Trophoblast cell (in vitro differentiated cells and primary cell): Measurements from ENCODE around the gene PACS1.

Experiments used
- DNase-seq, 2 donors: peaks; one replicate each; pipeline ENCODE4 v3.0.0-alpha.2; 2016
- H2AFZ ChIP-seq: 2 replicates; pipeline ENCODE4 v1.6.1; 2013; ENCODE audit warnings: low read length, moderate library complexity, mild to moderate bottlenecking; ENCODE audit not compliant: insufficient read depth, poor library complexity
- H2AK5ac ChIP-seq: 2 replicates; pipeline ENCODE4 v1.6.1; 2013; ENCODE audit warnings: mild to moderate bottlenecking, low read length
- H2BK120ac ChIP-seq: 2 replicates; pipeline ENCODE4 v1.6.1; 2013; ENCODE audit warnings: low read length, mild to moderate bottlenecking, moderate library complexity; ENCODE audit not compliant: insufficient read depth, poor library complexity
- H2BK12ac ChIP-seq: 2 replicates; pipeline ENCODE4 v1.6.1; 2013; ENCODE audit warnings: mild to moderate bottlenecking, low read length, moderate library complexity
- H2BK5ac ChIP-seq: 2 replicates; pipeline ENCODE4 v1.6.1; 2013; ENCODE audit warnings: low read length, low read depth, moderate library complexity, mild to moderate bottlenecking; ENCODE audit not compliant: poor library complexity
- H3K14ac ChIP-seq: 2 replicates; pipeline ENCODE4 v1.6.1; 2013; ENCODE audit warnings: mild to moderate bottlenecking, low read length
- H3K18ac ChIP-seq: 2 replicates; pipeline ENCODE4 v1.6.1; 2013; ENCODE audit warnings: mild to moderate bottlenecking, low read length
- H3K23ac ChIP-seq: 2 replicates; pipeline ENCODE4 v1.6.1; 2013; ENCODE audit warnings: low read length
- H3K27ac ChIP-seq: 2 replicates; pipeline ENCODE4 v1.5.1; 2013; ENCODE audit warnings: low read depth, mild to moderate bottlenecking, inconsistent platforms, low read length, moderate library complexity
- H3K27me3 ChIP-seq: 2 replicates; pipeline ENCODE4 v1.6.1; 2013; ENCODE audit warnings: inconsistent platforms, mild to moderate bottlenecking, low read length, moderate library complexity; ENCODE audit not compliant: insufficient read depth
- H3K36me3 ChIP-seq, 2 experiments: 1 replicate in 1 of 2; 2 replicates in 1 of 2; pipeline ENCODE4 v1.6.1; 2013; ENCODE audit warnings: low read length in 2 of 2, mild to moderate bottlenecking in 2 of 2, moderate library complexity in 1 of 2; ENCODE audit not compliant: insufficient read depth in 2 of 2, control insufficient read depth in 1 of 2
- H3K4ac ChIP-seq: 2 replicates; pipeline ENCODE4 v1.6.1; 2013; ENCODE audit warnings: low read depth, mild to moderate bottlenecking, low read length, moderate library complexity
- H3K4me1 ChIP-seq, 2 experiments: 1 replicate in 1 of 2; 2 replicates in 1 of 2; pipeline ENCODE4 v1.6.1; 2013; ENCODE audit warnings: low read length in 2 of 2, mild to moderate bottlenecking in 2 of 2, moderate library complexity in 1 of 2; ENCODE audit not compliant: insufficient read depth in 2 of 2, control insufficient read depth in 1 of 2
- H3K4me2 ChIP-seq: 2 replicates; pipeline ENCODE4 v1.6.1; 2013; ENCODE audit warnings: inconsistent platforms, mild to moderate bottlenecking, low read length, moderate library complexity
- H3K4me3 ChIP-seq: 2 replicates; pipeline ENCODE4 v1.5.1; 2013; ENCODE audit warnings: mild to moderate bottlenecking, low read depth, low read length, inconsistent platforms
- H3K79me1 ChIP-seq: one replicate; pipeline ENCODE4 v1.6.1; 2013; ENCODE audit warnings: low read length
- H3K79me2 ChIP-seq: 2 replicates; pipeline ENCODE4 v1.6.1; 2013; ENCODE audit warnings: low read length, mild to moderate bottlenecking; ENCODE audit not compliant: control insufficient read depth, insufficient read depth, poor library complexity
- H3K9ac ChIP-seq: 2 replicates; pipeline ENCODE4 v1.6.1; 2013; ENCODE audit warnings: mild to moderate bottlenecking, low read length
- H3K9me3 ChIP-seq: 2 replicates; pipeline ENCODE4 v1.6.1; 2013; ENCODE audit warnings: low read depth, mild to moderate bottlenecking, control low read depth, inconsistent platforms, low read length; ENCODE audit not compliant: insufficient read depth
- H4K12ac ChIP-seq: 2 replicates; pipeline ENCODE4 v1.6.1; 2013; ENCODE audit warnings: low read depth, mild to moderate bottlenecking, low read length, moderate library complexity
- H4K8ac ChIP-seq: 2 replicates; pipeline ENCODE4 v1.6.1; 2013; ENCODE audit warnings: low read depth, mild to moderate bottlenecking, low read length, moderate library complexity
- H4K91ac ChIP-seq: one replicate; pipeline ENCODE4 v1.6.1; 2013; ENCODE audit warnings: low read depth, mild to moderate bottlenecking, low read length, moderate library complexity
- WGBS: extraction: QIAGEN DNeasy Blood & Tissue Kit; methylation state at CpG from one replicate; pipeline ENCODE4 v1.1.7; 2013; ENCODE audit warnings: missing lambda C conversion rate; ENCODE audit not compliant: insufficient read length, insufficient coverage; ENCODE audit errors: extremely low coverage; 5-methylcytosine and 5-hydroxymethylcytosine counted together

PACS1 gene

DNA sequence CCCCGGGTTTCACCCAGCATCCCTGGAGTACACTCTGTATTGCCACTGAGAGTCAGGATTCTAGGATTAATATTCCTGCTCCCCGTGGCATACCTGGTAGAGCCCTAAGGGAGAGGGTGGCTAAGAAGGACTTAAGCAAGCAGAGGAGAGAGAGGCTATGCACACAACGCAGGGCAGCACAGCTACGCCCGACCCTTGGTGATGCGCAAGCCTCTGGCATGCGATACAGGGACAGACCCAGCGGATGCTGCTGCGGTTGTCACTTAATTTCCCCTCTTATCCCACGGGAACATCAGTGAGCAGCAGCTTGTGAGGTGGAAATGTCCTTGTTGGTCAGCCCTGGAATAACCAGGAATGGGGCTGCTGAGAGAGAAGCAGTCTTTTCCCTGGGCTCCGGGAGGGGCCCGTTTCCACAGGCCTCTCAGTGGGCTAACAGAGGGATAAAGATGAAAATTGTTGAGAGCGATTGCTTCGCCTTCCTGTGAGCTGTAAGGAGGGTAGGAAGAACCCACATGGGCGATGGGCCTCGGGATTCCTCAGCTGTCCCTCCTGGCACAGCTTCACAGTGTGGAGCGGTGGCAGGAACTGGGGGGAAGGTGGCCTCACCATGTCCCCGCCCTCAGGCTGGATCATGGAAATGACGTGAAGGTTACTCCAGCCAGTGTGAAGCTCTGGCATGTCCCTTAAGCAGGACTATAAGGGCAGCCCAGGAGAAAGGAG, 149.9 kb downstream of the PACS1 start:
- Histone ChIP-seq H2BK5ac (no peak overlapping the region), H3K4me3 (no peak overlapping the region), H4K91ac (no peak overlapping the region), H3K27ac (no peak overlapping the region), H3K27me3 (no peaks in the 10 kb centered on the region), H3K23ac (no peak overlapping the region), H3K36me3 (peaks cover 51 to 72% of the 10 kb centered on the region in 2 experiments), H3K14ac (no peak overlapping the region), H3K4me1 (no peaks in the 10 kb centered on the region), H3K4ac (no peak overlapping the region), H2AFZ (no peak overlapping the region), H2BK12ac (no peak overlapping the region), H3K4me2 (no peak overlapping the region), H3K79me1 (no peaks in the 10 kb centered on the region), H2BK120ac (no peak overlapping the region), H2AK5ac (no peak overlapping the region), H3K9me3 (no peaks in the 10 kb centered on the region), H3K18ac (no peak overlapping the region), H3K79me2 (no peaks in the 10 kb centered on the region), H4K12ac (no peak overlapping the region), H4K8ac (no peak overlapping the region), H3K9ac (peak overlapping the region; percentile 14)
- DNase-seq = no peak
- WGBS = no CpG with 5 or more reads among the region's 19 CpGs

DNA sequence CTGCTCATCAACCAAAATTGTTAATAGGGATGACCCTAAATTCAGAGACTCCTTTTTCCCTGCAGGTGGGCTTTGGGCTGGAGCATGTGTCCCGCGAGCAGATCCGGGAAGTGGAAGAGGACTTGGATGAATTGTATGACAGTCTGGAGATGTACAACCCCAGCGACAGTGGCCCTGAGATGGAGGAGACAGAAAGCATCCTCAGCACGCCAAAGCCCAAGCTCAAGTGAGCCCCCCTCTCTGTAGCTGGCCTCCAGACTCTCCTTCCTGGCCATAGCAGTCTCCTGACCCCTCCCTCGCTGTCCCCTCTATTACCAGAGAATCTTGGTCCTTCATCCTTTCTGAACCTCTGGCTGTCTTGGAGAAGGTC, 150.5 kb downstream of the PACS1 start:
- H2BK5ac ChIP-seq = no peak overlapping the region
- no peak overlapping the region for H2AK5ac ChIP-seq
- H3K4ac ChIP-seq = no peak overlapping the region
- no peak overlapping the region for H3K27ac ChIP-seq
- H3K23ac ChIP-seq = no peak overlapping the region
- H3K79me2 ChIP-seq = no peaks in the 10 kb centered on the region
- no CpG with 5 or more reads among the region's 6 CpGs for WGBS
- H4K8ac ChIP-seq = no peak overlapping the region
- no peak overlapping the region for H3K14ac ChIP-seq
- H3K4me1 ChIP-seq = no peaks in the 10 kb centered on the region
- H2BK120ac ChIP-seq = no peak overlapping the region
- no peak overlapping the region for H4K12ac ChIP-seq
- no peak overlapping the region for H3K9ac ChIP-seq
- no peak for DNase-seq
- H3K36me3 ChIP-seq = peaks cover 49 to 69% of the 10 kb centered on the region in 2 experiments
- no peak overlapping the region for H4K91ac ChIP-seq
- no peak overlapping the region for H3K4me3 ChIP-seq
- no peaks in the 10 kb centered on the region for H3K9me3 ChIP-seq
- no peak overlapping the region for H2BK12ac ChIP-seq
- no peak overlapping the region for H2AFZ ChIP-seq
- no peaks in the 10 kb centered on the region for H3K27me3 ChIP-seq
- H3K18ac ChIP-seq = no peak overlapping the region
- H3K4me2 ChIP-seq = no peak overlapping the region
- no peaks in the 10 kb centered on the region for H3K79me1 ChIP-seq

GRCh38 chr11:66221012-66221411, 150.9 kb downstream of the PACS1 start:
- Histone ChIP-seq H3K18ac (no peak overlapping the region), H2BK120ac (no peak overlapping the region), H4K12ac (no peak overlapping the region), H3K79me2 (no peaks in the 10 kb centered on the region), H3K4me2 (no peak overlapping the region), H4K91ac (no peak overlapping the region), H3K23ac (no peak overlapping the region), H3K79me1 (no peaks in the 10 kb centered on the region), H3K36me3 (peaks cover 50 to 67% of the 10 kb centered on the region in 2 experiments), H3K14ac (no peak overlapping the region), H3K4me3 (no peak overlapping the region), H3K27me3 (no peaks in the 10 kb centered on the region), H3K4me1 (no peaks in the 10 kb centered on the region), H3K9ac (no peak overlapping the region), H4K8ac (no peak overlapping the region), H2BK12ac (no peak overlapping the region), H2AK5ac (no peak overlapping the region), H3K27ac (no peak overlapping the region), H3K9me3 (no peaks in the 10 kb centered on the region), H2AFZ (no peak overlapping the region), H2BK5ac (no peak overlapping the region), H3K4ac (no peak overlapping the region)
- no CpG with 5 or more reads among the region's 13 CpGs for WGBS
- no peak for DNase-seq

DNA sequence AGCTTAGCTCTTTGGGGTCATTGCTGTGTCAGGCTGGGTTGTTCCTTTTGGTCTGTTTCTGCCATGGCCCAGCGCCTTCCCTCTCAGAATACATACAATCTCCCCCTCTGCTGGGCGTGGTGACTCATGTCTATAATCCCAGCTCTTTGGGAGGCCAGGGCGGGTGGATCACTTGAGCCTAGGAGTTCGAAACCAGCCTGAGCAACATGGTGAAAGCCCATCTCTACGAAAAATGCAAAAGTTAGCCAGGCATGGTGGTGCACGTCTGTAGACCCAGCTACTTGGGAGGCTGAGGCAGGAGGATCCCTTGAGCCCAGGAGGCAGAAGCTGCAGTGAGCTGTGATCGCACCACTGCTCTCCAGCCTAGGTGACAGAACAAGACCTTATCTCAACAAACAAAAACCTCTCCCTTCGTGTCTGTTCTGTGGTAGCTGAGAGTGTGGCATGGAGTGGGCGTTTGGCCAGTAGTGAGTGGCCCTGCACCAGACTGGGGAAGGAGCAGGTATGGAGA, 151.7 kb downstream of the PACS1 start:
- no peak overlapping the region for H3K4ac ChIP-seq
- H3K23ac ChIP-seq = no peak overlapping the region
- no peak overlapping the region for H4K12ac ChIP-seq
- no peak overlapping the region for H2AK5ac ChIP-seq
- H3K79me1 ChIP-seq = no peaks in the 10 kb centered on the region
- no peak overlapping the region for H4K91ac ChIP-seq
- H3K36me3 ChIP-seq = peaks cover 43 to 59% of the 10 kb centered on the region in 2 experiments
- H3K27me3 ChIP-seq = no peaks in the 10 kb centered on the region
- H3K4me2 ChIP-seq = no peak overlapping the region
- no peak overlapping the region for H2BK5ac ChIP-seq
- H3K27ac ChIP-seq = no peak overlapping the region
- WGBS = no CpG with 5 or more reads among the region's 9 CpGs
- H3K4me3 ChIP-seq = no peak overlapping the region
- no peak for DNase-seq
- H3K9me3 ChIP-seq = no peaks in the 10 kb centered on the region
- no peak overlapping the region for H4K8ac ChIP-seq
- H2AFZ ChIP-seq = no peak overlapping the region
- no peak overlapping the region for H3K18ac ChIP-seq
- no peak overlapping the region for H3K9ac ChIP-seq
- H2BK12ac ChIP-seq = no peak overlapping the region
- no peaks in the 10 kb centered on the region for H3K4me1 ChIP-seq
- no peak overlapping the region for H3K14ac ChIP-seq
- H2BK120ac ChIP-seq = no peak overlapping the region
- no peaks in the 10 kb centered on the region for H3K79me2 ChIP-seq
